ENCODE measurements around the gene ERCC1.

The ERCC1 gene

GRCh38 chr19:45400192-45400591, 23.5 kb downstream of the ERCC1 start:
- Mint-ChIP-seq H3K4me1 (peaks cover 22 to 52% of the 10 kb centered on the region in 2 donors), H3K36me3 (no peaks in the 10 kb centered on the region), H3K9me3 (no peaks in the 10 kb centered on the region), H3K4me3 (no peak overlapping the region), H3K27me3 (peaks cover 59% of the 10 kb centered on the region in 2 donors), H3K27ac (no peak overlapping the region)
- DNase-seq (no peak), ATAC-seq (replicated peaks) (no peak)

GRCh38 chr19:45395821-45396617, 27.7 kb downstream of the ERCC1 start:
- DNase-seq (no peak), ATAC-seq (replicated peaks) (no peak)
- Mint-ChIP-seq H3K27me3 (peaks cover 37 to 40% of the 10 kb centered on the region in 2 donors), H3K36me3 (no peaks in the 10 kb centered on the region), H3K27ac (peak overlapping the region; percentile 22), H3K9me3 (no peaks in the 10 kb centered on the region), H3K4me3 (no peak overlapping the region), H3K4me1 (peaks cover 9 to 25% of the 10 kb centered on the region in 2 donors)

- DNase-seq: no peak
- Mint-ChIP-seq H3K4me1 (peaks cover 5 to 16% of the 10 kb centered on the region in 2 donors), H3K27ac (peak overlapping the region; percentile 31), H3K36me3 (no peaks in the 10 kb centered on the region), H3K4me3 (no peak overlapping the region), H3K27me3 (peaks cover 19 to 20% of the 10 kb centered on the region in 2 donors), H3K9me3 (no peaks in the 10 kb centered on the region)
- no peak for ATAC-seq (replicated peaks)
Observed at GRCh38 chr19:45391871-45392665, 31.6 kb downstream of the ERCC1 start.

- Mint-ChIP-seq H3K27me3 (peaks cover 14 to 20% of the 10 kb centered on the region in 2 donors), H3K4me3 (no peak overlapping the region), H3K27ac (no peak overlapping the region), H3K36me3 (no peaks in the 10 kb centered on the region), H3K9me3 (no peaks in the 10 kb centered on the region), H3K4me1 (peaks cover 5 to 10% of the 10 kb centered on the region in 2 donors)
- ATAC-seq (replicated peaks) (peak; percentile 68 to 70), DNase-seq (no peak)
Observed at GRCh38 chr19:45391346-45391745, 32.4 kb downstream of the ERCC1 start.

DNA sequence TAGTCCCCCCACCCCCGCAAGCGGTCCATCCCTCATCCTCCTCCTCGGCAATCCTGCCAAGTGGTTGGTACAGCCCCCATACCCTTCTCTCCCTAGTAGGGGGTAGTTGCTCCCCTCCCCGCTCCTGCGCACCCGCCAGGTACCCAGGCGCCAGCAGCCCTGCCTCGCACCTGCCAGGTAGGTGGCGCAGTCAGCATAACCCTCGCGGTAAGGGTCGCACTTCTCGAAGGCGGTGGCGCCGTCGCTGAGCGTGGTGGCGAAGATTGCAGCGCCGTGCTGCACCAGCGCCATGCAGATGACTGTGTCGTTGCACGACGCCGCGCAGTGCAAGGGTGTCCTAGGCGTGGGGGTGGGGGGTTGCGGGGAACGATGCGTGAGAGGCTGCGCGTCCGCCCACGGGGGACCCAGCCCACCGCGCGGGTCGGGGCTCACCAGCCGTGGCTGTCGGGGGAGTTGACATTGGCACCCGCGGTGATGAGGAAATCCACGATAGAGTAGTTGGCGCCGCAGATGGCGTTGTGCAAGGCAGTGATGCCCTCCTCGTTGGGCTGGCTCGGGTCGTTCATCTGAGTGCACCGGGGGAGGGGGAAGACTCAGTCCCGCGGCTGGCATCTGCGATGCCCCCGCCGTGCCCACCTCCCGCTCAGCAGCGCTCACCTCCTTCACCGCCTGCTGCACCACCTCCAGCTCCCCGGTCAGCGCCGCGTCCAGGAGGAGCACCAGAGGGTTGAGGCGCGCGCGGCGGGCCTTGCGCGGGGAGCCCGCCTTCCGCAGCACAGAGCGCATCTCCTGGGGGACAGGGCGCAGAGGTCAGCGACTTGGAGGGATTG, 38.1 kb downstream of the ERCC1 start:
- H3K9me3 Mint-ChIP-seq: no peaks in the 10 kb centered on the region
- H3K36me3 Mint-ChIP-seq: no peaks in the 10 kb centered on the region
- peaks cover 3 to 16% of the 10 kb centered on the region in 2 donors for H3K4me1 Mint-ChIP-seq
- H3K4me3 Mint-ChIP-seq: no peak overlapping the region
- ATAC-seq (replicated peaks) (no peak), DNase-seq (no peak)
- peak overlapping the region; percentile 20 for H3K27ac Mint-ChIP-seq
- peaks cover 15 to 36% of the 10 kb centered on the region in 2 donors for H3K27me3 Mint-ChIP-seq

DNA sequence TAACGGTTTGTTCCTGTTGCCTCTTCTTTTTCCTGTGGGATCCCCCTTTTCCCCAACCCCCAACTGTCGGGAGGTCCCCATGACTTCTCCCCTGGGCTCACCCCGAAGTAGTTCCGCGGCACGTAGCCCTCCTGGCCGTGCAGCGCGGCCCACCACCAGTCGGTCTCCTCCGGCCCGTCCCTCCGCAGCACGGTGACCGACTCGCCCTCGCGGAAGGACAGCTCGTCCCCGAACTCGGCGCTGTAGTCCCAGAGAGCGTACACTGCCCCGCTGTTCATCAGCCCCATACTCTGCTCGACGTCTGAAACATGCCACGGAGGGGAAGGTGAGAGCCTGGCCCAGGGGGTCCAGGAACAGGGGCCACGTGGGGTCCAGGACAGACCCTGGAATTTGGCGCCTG, 41.3 kb downstream of the ERCC1 start:
- no peaks in the 10 kb centered on the region for H3K36me3 Mint-ChIP-seq
- peaks cover 15 to 36% of the 10 kb centered on the region in 2 donors for H3K27me3 Mint-ChIP-seq
- H3K4me3 Mint-ChIP-seq: no peak overlapping the region
- H3K4me1 Mint-ChIP-seq: peaks cover 3 to 16% of the 10 kb centered on the region in 2 donors
- no peak overlapping the region for H3K27ac Mint-ChIP-seq
- DNase-seq: no peak
- no peaks in the 10 kb centered on the region for H3K9me3 Mint-ChIP-seq
- ATAC-seq (replicated peaks): no peak

GRCh38 chr19:45380107-45380506, 43.6 kb downstream of the ERCC1 start:
- Mint-ChIP-seq H3K27me3 (peaks cover 4 to 18% of the 10 kb centered on the region in 2 donors), H3K36me3 (no peaks in the 10 kb centered on the region), H3K9me3 (no peaks in the 10 kb centered on the region), H3K4me1 (peaks cover 0 to 4% of the 10 kb centered on the region in 2 donors), H3K27ac (no peak overlapping the region), H3K4me3 (no peak overlapping the region)
- no peak for ATAC-seq (replicated peaks)
- no peak for DNase-seq

GRCh38 chr19:45376045-45376724, 47.5 kb downstream of the ERCC1 start:
- DNase-seq (no peak), ATAC-seq (replicated peaks) (no peak)
- no peaks in the 10 kb centered on the region for H3K36me3 Mint-ChIP-seq
- H3K27ac Mint-ChIP-seq: no peak overlapping the region
- no peaks in the 10 kb centered on the region for H3K9me3 Mint-ChIP-seq
- H3K4me1 Mint-ChIP-seq: no peaks in the 10 kb centered on the region
- H3K4me3 Mint-ChIP-seq: no peak overlapping the region
- H3K27me3 Mint-ChIP-seq: peaks cover 10 to 15% of the 10 kb centered on the region in 2 donors

DNA sequence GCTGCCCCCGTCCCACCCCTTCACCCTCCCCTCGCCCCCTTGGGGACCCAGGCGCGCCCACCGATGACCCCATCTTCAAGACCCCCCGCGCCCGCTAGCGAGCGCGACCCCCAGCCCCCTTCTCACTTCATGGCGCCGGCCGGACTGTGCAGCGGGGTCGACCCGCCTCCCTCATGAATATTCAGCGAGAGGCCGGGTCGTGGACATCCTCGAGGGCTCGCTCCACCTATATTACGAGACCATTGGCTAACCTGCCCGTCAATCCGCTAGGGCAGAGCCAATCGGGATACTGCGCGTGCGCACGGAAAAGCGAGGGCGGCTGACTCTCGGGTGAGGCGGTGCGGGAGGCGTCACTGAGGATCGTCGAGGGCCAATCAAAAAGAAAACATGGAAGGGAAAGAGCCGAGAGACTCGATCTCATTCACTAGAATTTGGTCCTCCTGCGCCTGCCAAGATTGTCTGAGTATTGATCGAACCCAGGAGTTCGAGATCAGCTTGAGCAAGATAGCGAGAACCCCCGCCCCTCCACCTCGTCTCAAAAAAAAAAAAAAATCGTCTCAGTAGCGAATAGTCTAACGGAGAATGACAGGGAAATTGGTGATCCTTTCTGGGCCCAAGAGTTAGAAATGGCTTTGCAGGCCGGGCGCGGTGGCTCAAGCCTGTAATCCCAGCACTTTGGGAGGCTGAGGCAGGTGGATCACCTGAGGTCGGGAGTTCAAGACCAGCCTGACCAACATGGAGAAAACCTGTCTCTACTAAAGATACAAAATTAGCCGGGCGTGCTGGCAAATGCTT, 53.1 kb downstream of the ERCC1 start, which contains the start of gene ERCC2:
Gene ERCC2, minus strand, starts transcription at position 164 of the 795 bp plus-strand sequence. Its CDS starts 33 bp downstream, at position 131.
- Mint-ChIP-seq H3K4me3 (peak within 1 kb of the TSS; percentile 90), H3K9me3 (no peaks in the 10 kb centered on the region)

GRCh38 chr19:45368737-45369340, 54.9 kb downstream of the ERCC1 start:
- no peak for ATAC-seq (replicated peaks)

More for the DNA sequence above, 53.1 kb downstream of the ERCC1 start, which contains the start of gene ERCC2:
- Mint-ChIP-seq H3K4me1 (peaks cover 6 to 23% of the 10 kb centered on the region in 2 donors), H3K27ac (peak within 1 kb of the TSS; percentile 99), H3K36me3 (peaks cover 4 to 14% of the 10 kb centered on the region in 2 donors), H3K27me3 (peaks cover 10 to 15% of the 10 kb centered on the region in 2 donors)
- peak; percentile 99 for ATAC-seq (replicated peaks)
- DNase-seq: peak; percentile 100

GRCh38 chr19:45368127-45368526, 55.6 kb downstream of the ERCC1 start:
- no peaks in the 10 kb centered on the region for H3K9me3 Mint-ChIP-seq

More at GRCh38 chr19:45368737-45369340, 54.9 kb downstream of the ERCC1 start:
- Mint-ChIP-seq H3K36me3 (peaks cover 11 to 25% of the 10 kb centered on the region in 2 donors), H3K27ac (no peak overlapping the region), H3K4me3 (peak overlapping the region; percentile 19 to 51), H3K9me3 (no peaks in the 10 kb centered on the region), H3K27me3 (peaks cover 4 to 5% of the 10 kb centered on the region in 2 donors), H3K4me1 (peaks cover 6 to 23% of the 10 kb centered on the region in 2 donors)
- DNase-seq: no peak

DNA sequence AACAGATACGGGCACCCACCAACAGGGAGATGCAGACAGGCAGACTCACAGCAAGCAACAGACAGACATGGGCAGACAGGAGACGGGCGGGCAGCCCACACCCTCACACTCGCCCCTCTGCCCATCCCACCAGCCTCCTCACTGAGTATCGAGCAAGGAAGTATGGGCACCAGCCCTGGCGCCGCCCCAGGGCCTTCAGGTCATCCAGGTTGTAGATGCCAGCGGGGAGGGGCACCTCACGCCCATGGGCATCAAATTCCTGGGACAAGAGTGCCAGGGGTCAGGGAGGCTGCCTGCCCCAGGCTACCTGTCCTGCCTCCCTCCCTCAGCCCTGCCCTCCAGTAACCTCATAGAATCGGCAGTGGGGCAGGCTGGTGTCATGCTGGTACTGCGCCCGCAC, 59.0 kb downstream of the ERCC1 start:
- Mint-ChIP-seq H3K27ac (no peak overlapping the region), H3K36me3 (peaks cover 26 to 51% of the 10 kb centered on the region in 2 donors), H3K9me3 (no peaks in the 10 kb centered on the region), H3K27me3 (no peaks in the 10 kb centered on the region), H3K4me1 (peaks cover 4 to 14% of the 10 kb centered on the region in 2 donors), H3K4me3 (no peak overlapping the region)
- ATAC-seq (replicated peaks) (no peak), DNase-seq (no peak)

More at GRCh38 chr19:45368127-45368526, 55.6 kb downstream of the ERCC1 start:
- Mint-ChIP-seq H3K4me1 (peaks cover 6 to 23% of the 10 kb centered on the region in 2 donors), H3K27ac (no peak overlapping the region), H3K4me3 (no peak overlapping the region), H3K27me3 (no peaks in the 10 kb centered on the region), H3K36me3 (peaks cover 13 to 28% of the 10 kb centered on the region in 2 donors)
- DNase-seq (no peak), ATAC-seq (replicated peaks) (no peak)
